Activated CD4-positive, CD25-positive, alpha-beta regulatory T cell treated with anti-CD3 and anti-CD28 coated beads, Interleukin-2, amount 50 U/mL, for 24 hours (primary cell): ENCODE results near the gene GALE.
"Not testable (repeated sequence)": the region's sequence is repeated elsewhere in the genome, so short reads cannot be mapped to it uniquely, and the experiment has no call there.

ENCODE experiments used
- ATAC-seq, 2 donors: fragments of 150-1000 bp; cut with Tn5 transposase; one replicate each; pipeline ENCODE4 v1.10.0; 2021; ENCODE audit warnings: mild to moderate bottlenecking in 1 of 2, moderate library complexity in 1 of 2

GALE gene

DNA sequence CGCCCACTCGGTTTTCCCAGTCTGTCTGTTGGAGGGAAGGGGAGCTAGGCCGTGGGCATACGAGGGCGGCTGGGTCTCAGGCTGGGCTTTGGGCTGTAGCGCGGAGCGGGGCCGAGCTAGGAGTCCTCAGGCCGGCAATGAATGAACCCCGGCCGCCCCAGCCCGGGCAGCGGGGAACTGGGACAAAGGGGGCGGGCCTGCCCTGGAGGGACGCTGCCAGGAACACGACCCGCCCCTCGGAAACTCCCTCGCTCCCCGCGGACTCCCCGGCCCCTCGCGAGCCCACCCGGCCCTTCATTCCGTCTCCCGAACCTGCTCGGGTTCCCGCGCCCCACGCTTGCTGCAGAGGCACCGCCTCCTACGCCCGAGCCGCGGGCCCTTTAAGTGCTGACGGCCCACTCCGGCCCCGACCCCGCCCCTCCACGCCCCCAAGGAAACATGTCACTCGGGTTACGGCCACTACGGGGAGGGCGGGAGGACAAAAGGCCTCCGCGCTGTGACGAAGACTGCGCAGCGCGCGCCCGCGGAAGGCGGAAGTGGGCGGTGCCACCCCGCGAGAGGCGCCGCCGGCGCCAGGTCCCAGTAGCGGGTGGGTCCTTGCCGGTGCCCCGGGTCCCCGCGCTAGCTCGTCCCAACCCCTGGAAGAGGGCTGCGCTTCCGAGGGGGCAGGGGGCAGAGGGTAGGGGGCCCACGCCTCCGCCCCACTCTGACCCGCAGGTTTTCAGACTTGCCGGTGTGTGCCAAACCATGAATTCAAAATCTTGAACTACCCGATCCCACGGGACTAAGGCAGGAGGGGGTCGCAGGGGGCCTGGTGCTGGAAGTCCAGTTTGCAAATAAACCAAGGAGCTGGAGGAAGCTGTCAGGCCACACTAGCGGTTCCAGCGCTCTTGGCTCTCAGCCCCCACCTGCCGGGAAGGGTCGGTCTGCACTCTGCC lies at the start of gene GALE:
TSS of gene GALE (minus strand) at position 355 of the 938 bp plus-strand sequence. CDS start 1,747 bp downstream, outside the sequence.
- peak; percentile 92 for ATAC-seq

GRCh38 chr1:23848673-23849616 lies 48.4 kb upstream of the GALE start:
- no peak for ATAC-seq

DNA sequence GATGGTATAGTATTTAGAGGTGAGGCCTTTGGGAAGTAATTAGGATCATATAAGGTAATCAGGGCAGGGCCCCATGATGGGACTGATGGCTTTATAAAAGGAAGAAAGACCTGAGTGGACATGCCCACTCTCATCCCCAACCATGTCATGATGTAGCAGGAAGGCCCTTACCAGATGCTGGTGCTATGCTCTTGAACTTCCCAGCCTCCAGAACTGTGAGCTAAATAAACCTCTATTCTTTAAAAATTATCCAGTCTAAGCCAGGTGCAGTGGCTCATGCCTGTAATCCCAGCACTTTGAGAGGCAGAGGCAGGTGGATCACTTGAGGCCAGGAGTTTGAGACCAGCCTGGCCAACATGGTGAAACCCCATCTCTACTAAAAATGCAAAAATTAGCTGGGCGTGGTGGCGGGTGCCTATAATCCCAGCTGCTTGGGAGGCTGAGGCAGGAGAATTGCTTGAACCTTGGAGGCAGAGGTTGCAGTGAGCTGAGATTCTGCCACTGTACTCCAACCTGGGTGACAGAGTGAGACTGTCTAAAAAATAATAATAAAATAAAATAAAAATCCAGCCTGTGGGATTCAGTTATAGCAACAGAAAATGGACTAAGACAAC lies 47.0 kb upstream of the GALE start:
- ATAC-seq, result not testable (repeated sequence)

GRCh38 chr1:23845163-23845562 lies 44.6 kb upstream of the GALE start:
- no peak for ATAC-seq

- no peak for ATAC-seq
Measured at GRCh38 chr1:23843644-23844043, 43.1 kb upstream of the GALE start.

DNA sequence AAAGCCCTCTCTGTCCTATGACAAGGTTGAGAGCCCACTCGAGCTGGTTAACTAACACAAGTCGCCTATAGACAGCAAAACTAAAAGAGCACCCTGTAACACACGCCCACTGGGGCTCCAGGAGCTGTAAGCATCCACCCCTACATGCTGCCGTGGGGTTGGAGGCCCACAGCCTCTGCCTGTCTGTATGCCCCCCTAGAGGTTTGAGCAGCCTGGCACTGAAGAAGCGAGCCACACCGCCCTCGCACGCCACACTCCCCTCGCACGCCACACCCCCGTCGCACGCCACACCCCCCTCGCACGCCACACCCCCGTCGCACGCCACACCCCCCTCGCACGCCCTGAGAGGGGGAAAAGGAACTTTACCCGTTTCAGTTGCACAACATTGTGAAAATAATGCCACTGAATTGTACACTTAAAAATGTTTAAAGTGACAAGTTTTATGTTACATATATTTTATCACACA lies 37.9 kb upstream of the GALE start:
- peak; percentile 98 to 99 for ATAC-seq

GRCh38 chr1:23837908-23838307 lies 37.4 kb upstream of the GALE start:
- ATAC-seq, result no peak

DNA sequence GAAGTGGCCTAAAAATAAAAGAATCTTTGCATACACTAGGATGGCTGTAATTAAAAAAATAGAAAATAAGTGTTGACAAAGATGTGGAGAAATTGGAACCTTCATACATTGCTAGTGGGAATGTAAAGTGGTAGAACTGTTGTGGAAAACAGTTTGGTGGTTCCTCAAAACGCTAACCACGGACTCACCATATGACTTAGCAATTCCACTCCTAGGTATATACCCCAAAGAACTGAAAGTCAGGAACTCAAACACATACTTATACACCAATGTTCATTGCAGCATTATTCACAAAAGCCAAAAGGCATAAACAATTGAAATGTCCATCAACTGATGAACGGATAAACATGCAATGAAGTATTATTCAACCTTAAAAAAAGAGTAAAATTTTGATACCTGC lies 35.5 kb upstream of the GALE start:
- ATAC-seq, result no peak

DNA sequence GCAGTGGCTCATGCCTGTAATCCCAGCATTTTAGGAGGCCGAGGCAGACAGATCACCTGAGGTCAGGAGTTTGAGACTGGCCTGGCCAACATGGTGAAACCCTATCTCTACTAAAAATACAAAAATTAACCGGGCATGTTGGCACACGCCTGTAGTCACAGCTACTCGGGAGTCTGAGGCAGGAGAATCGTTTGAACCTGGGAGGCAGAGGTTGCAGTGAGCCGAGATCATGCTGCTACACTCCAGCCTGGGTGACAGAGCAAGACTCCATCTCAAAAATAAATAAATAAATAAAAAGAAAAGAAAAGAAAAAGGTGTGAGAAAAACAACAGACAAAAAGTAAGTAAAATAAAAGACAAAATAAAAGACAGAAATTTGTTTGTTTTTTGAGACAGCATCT lies 33.6 kb upstream of the GALE start:
- not testable (repeated sequence) for ATAC-seq

DNA sequence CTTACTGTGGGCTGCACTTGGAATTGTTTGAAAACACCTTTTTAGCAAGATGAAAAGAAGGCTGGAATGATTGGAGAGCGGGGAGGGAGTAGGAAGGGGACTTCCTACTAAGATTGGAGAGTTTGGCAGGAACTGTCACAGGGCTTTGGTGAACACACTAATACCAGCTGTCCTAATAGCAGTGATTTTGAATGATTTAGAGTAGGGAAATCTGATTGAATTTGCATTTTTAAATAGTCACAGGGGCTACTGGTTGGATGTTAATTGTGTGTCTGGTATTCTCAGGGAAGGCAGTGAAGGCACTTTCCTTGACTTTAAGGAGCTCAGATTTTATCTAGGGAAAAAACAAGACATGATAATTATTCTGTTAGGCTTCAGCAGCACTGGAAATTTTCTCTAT lies 27.2 kb upstream of the GALE start:
- ATAC-seq, result no peak

DNA sequence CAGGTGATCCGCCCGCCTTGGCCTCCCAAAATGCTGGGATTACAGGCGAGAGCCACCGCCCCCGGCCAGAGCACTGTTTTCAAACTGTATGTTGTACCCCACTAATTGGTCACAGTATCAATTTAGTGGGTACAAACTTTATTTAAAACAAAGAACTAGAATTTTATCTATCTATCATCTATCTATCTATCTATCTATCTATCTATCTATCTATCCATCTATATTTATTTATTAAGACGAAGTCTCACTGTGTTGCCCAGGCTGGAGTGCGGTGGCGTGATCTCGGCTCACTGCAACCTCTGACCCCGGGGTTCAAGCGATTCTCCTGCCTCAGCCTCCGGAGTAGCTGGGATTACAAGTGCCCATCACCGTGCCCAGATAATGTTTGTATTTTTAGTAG lies 26.0 kb upstream of the GALE start:
- not testable (repeated sequence) for ATAC-seq

- peak; percentile 73 to 83 for ATAC-seq
Measured at GRCh38 chr1:23825762-23826522, 25.4 kb upstream of the GALE start.

DNA sequence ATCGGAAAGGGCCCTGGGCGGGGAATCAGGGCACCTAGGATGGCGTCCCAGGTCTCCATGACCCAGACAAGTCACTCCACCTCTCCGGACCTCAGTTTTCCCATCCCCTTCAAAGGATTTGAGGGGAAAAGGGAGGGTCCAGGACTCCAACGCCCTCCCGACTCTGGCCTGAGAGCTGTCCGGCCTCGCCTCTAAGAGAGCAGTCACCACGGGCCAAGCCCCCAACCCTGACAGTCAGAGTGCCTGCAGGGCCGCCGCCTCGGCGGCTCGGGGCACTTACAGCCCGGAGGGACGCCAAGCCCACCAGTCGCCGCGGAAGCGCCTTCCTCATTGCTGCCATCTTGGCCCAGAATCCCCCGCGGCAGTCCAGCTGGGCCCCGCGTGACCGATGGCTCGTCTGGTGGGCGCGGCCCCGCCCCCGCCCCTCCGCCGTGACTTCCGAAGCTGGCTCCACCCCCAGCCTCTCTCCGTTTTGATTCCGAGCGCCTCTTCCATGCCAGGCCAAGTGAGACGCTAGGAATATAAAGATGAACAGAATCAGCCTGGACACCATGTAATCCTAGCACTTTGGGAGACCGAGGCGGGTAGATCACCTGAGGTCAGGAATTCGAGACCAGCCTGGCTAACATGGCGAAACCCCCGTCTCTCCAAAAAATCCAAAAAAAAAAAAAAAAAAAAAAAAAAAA lies 24.7 kb upstream of the GALE start, which contains the start of gene HMGCL:
TSS of gene HMGCL (minus strand) at position 354 of the 686 bp plus-strand sequence. CDS start at position 340, 14 bp downstream.
- peak; percentile 90 to 92 for ATAC-seq

DNA sequence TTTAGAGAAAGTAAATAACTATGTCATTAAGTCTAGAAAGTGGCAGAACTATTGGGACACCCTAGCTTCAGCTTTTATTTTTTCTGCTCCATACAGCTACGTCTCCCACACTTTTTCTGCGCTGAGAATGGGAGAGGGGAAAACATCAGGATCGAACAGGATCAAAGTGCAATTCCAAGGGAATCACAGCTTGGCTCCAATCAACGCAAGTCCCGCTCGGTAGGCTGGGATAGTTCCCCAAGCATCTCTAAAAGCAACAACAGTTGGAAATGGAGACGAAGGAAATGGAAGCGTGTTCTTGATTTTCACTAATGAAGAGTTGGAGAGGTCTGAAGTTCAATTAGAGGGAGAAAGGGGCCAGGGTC lies 24.1 kb upstream of the GALE start:
- no peak for ATAC-seq

DNA sequence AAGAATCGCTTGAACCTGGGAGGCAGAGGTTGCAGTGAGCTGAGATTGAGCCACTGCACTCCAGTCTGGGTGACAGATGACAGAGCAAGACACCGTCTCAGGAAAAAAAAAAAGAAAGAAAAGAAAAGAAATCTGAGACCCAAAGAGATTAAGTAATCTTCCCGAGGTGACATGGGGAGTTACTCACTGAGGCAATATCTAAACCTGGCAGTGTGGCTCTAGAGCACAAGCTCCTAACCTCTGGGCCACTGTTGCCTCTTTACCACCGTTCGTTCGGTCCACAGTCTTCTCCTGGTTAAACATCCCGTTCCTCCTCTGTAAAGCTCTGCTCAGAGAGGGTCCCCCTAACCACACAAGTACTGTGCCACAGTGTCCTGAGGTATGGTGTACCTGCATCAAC lies 23.2 kb upstream of the GALE start:
- ATAC-seq, result no peak

- no peak for ATAC-seq
Measured at GRCh38 chr1:23817633-23818032, 17.1 kb upstream of the GALE start.

DNA sequence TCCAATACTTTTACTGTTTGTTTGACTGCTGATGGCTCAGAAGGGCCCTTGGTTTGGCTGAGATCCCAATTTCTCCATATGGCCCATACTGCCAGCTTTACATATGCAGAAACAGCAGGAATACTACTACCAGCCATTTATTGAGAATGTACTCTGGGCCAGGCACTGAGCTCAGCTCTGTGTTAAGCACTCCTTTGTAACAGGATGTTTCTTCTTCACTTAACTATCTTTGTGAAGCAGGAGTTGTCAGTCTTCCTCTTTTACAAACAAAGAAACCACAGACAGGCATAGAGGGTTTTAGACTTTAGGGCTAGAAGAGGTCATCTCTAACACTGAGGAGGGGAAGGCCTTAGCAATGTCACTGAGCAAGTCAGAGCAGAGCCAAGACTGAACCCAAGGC lies 16.4 kb upstream of the GALE start:
- ATAC-seq, result no peak

GRCh38 chr1:23816361-23816760 lies 15.8 kb upstream of the GALE start:
- no peak for ATAC-seq

DNA sequence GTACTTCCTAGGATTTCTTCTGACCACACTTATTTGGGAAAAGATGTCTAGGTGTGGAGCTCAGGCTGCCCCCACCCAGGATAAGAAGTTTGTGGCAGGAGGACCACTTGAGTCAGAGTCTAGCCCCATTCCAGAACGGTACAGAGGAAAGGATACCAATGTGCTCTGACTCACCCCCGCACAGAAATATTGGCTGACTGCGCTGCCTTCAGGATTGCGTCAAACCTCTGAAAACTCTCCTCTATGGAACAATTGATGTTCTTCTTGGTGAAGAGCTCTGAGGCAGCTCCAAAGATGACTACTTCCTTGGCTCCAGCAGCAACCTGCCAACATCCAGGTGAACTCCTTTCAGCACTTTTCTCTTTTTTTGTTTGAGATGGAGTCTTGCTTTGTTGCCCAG lies 13.5 kb upstream of the GALE start:
- ATAC-seq, result no peak

DNA sequence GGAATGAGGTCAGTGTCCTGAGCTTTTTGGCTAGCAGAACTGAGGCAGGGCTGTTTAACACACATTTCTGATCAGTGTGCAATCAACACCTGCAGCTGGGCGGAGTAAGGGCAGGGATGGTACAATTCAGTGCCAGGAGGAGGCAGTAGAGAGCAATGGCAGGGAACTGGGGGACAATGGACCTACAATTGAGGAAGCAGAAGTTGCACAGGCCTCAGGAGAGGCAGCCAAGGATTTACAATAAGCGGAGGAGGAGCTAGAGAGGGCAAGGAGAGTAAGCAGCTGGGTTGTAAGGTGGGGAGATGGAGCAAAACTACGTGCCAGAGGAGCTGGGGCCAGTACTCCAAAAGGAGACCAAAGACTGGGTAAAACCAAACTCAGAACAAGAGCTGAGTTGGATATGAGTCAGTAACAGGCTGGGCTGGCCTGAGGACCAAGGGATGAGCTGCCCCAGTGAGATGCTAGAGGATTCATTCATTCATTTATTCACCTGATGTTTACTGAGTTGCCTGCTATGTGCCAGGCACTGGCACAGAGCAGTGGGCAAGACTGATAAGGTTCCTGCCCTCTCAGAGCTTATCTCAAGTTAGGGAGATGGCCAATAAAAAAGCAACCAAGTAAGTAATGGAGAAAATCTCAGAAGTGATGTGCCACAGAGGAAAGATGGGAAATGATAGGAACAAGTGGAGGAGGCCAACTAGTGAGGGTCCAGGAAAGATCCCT lies 10.4 kb upstream of the GALE start:
- peak; percentile 51 to 61 for ATAC-seq

DNA sequence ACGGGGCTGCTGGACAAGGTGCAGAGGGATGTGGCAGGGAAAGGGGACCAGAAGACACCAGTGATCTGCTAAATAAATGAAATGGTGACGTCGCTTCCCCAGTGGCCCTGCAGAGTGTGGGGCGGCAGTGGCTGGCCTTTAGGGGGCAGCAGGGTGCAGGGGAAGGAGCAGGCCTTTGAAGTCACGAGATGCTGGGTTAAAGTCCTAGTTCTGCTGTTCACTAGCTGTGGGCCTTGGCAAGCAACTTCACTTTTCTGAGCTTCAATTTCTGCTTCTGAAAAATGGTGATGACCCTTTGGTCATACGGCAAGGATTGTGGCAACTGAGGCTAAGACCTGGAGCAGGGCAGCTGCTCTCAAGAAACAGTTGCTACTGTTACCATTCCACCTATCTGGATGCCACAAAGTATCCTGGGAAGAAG lies 9.2 kb upstream of the GALE start:
- peak; percentile 93 to 95 for ATAC-seq
